ENCODE data around the gene ADGRG6.

The ADGRG6 gene

DNA sequence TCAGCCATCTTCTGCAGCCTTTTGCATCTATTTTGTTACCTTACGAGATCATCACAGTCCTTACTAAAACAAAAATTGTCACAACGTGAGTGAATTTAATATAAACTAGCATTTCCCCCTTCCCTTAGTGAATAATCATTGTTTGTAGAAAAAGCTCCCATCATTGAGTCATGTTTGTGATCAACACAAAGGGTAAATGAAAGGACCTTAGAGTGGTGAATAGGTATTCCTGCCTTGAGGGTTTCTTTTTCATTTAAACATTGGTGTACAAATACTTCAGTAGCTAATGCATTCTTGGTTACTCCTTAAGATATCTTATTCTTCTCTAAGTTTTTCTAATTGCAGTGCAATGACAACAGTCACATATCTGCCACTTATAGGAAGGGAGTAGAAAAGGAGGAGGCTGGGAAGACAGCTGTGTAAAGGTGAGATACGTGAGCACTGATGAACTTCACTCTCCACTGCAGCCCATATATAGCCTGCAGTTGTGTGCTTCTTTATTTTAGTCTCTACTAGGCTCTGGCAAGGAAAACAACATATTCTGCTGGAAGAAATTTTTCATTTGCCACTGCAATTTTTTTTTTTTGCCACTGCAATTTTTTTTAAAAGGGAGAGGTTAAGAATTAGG lies 27.8 kb downstream of the ADGRG6 start:
- Histone ChIP-seq H3K27me3 (replicated peaks; ENCODE audit: control insufficient read depth, insufficient read depth, low read length) (no peaks in the 10 kb centered on the region), H3K36me3 (ENCODE audit: control insufficient read depth, insufficient read depth, low read length) (no peaks in the 10 kb centered on the region), H3K4me3 (replicated peaks; ENCODE audit: low read depth, low read length) (no peak overlapping the region)
- TF ChIP-seq CTCF (IDR thresholded peaks at IDR 0.05; ENCODE audit: insufficient read depth, low read length, poor library complexity, severe bottlenecking), result no peak
- DNase-seq (ENCODE audit: extremely low read depth, insufficient read length), result no peak

- H3K4me3 ChIP-seq (replicated peaks; ENCODE audit: low read depth, low read length), result no peak overlapping the region
- no peaks in the 10 kb centered on the region for H3K36me3 ChIP-seq (ENCODE audit: control insufficient read depth, insufficient read depth, low read length)
- no peak for DNase-seq (ENCODE audit: extremely low read depth, insufficient read length)
- TF ChIP-seq CTCF (IDR thresholded peaks at IDR 0.05; ENCODE audit: insufficient read depth, low read length, poor library complexity, severe bottlenecking), result no peak
- H3K27me3 ChIP-seq (replicated peaks; ENCODE audit: control insufficient read depth, insufficient read depth, low read length), result no peaks in the 10 kb centered on the region
Observed at GRCh38 chr6:142331075-142331551, 29.3 kb downstream of the ADGRG6 start.

GRCh38 chr6:142331601-142332000 lies 29.8 kb downstream of the ADGRG6 start:
- no peak for TF ChIP-seq CTCF (IDR thresholded peaks at IDR 0.05; ENCODE audit: insufficient read depth, low read length, poor library complexity, severe bottlenecking)

GRCh38 chr6:142332393-142333098 lies 30.7 kb downstream of the ADGRG6 start:
- no peak for DNase-seq (ENCODE audit: extremely low read depth, insufficient read length)
- no peak for TF ChIP-seq CTCF (IDR thresholded peaks at IDR 0.05; ENCODE audit: insufficient read depth, low read length, poor library complexity, severe bottlenecking)

More at GRCh38 chr6:142331601-142332000, 29.8 kb downstream of the ADGRG6 start:
- Histone ChIP-seq H3K36me3 (ENCODE audit: control insufficient read depth, insufficient read depth, low read length) (no peaks in the 10 kb centered on the region), H3K4me3 (replicated peaks; ENCODE audit: low read depth, low read length) (no peak overlapping the region), H3K27me3 (replicated peaks; ENCODE audit: control insufficient read depth, insufficient read depth, low read length) (no peaks in the 10 kb centered on the region)
- DNase-seq (ENCODE audit: extremely low read depth, insufficient read length), result no peak

GRCh38 chr6:142333431-142333830 lies 31.6 kb downstream of the ADGRG6 start:
- DNase-seq (ENCODE audit: extremely low read depth, insufficient read length), result no peak
- TF ChIP-seq CTCF (IDR thresholded peaks at IDR 0.05; ENCODE audit: insufficient read depth, low read length, poor library complexity, severe bottlenecking), result no peak
- no peaks in the 10 kb centered on the region for H3K27me3 ChIP-seq (replicated peaks; ENCODE audit: control insufficient read depth, insufficient read depth, low read length)
- H3K4me3 ChIP-seq (replicated peaks; ENCODE audit: low read depth, low read length), result no peak overlapping the region
- H3K36me3 ChIP-seq (ENCODE audit: control insufficient read depth, insufficient read depth, low read length), result no peaks in the 10 kb centered on the region

More at GRCh38 chr6:142332393-142333098, 30.7 kb downstream of the ADGRG6 start:
- H3K36me3 ChIP-seq (ENCODE audit: control insufficient read depth, insufficient read depth, low read length), result no peaks in the 10 kb centered on the region
- H3K4me3 ChIP-seq (replicated peaks; ENCODE audit: low read depth, low read length), result no peak overlapping the region
- no peaks in the 10 kb centered on the region for H3K27me3 ChIP-seq (replicated peaks; ENCODE audit: control insufficient read depth, insufficient read depth, low read length)

Measured in GM06990 (cell line).